Spinal cord (tissue), 10 donors: ENCODE measurements around the gene GPC6. TPM values are rescaled to one million over a fixed set of nuclear protein-coding genes. Genes with fewer than 3 reads are reported as not detected.

Experiments
- DNase-seq, 6 donors: peaks; one replicate each; pipeline versions ENCODE4 v3.0.0 to v3.0.0-alpha.2; 2013 to 2015; ENCODE audit warnings: low spot score in 6 of 6, low read depth in 4 of 6
- H3K27ac ChIP-seq: one replicate; pipeline ENCODE4 v1.5.1; 2013; ENCODE audit warnings: low read depth, low read length, control low read depth
- H3K27me3 ChIP-seq: one replicate; pipeline ENCODE4 v1.6.1; 2013; ENCODE audit warnings: low read length; ENCODE audit not compliant: control insufficient read depth, insufficient read depth
- H3K36me3 ChIP-seq: one replicate; pipeline ENCODE4 v1.6.1; 2013; ENCODE audit warnings: low read length; ENCODE audit not compliant: control insufficient read depth, insufficient read depth
- H3K4me1 ChIP-seq: one replicate; pipeline ENCODE4 v1.6.1; 2013; ENCODE audit warnings: low read length; ENCODE audit not compliant: control insufficient read depth, insufficient read depth
- H3K4me3 ChIP-seq: one replicate; pipeline ENCODE4 v1.5.1; 2013; ENCODE audit warnings: low read depth, low read length, control low read depth
- H3K9me3 ChIP-seq: one replicate; pipeline ENCODE4 v1.6.1; 2013; ENCODE audit warnings: low read length; ENCODE audit not compliant: control insufficient read depth, insufficient read depth
- WGBS: methylation state at CpG from one replicate; pipeline ENCODE4 v1.1.5; 2013; ENCODE audit warnings: missing lambda C conversion rate; ENCODE audit not compliant: insufficient coverage; 5-methylcytosine and 5-hydroxymethylcytosine counted together
- long read RNA-seq, 4 donors: transcript quantifications; one replicate each; lab custom pipeline, GENCODE V29; 2026
- polyA plus RNA-seq, 2 donors: library from polyadenylated mRNA; unstranded; fragments of 120-200 nt; gene quantifications; one replicate each; pipeline ENCODE4 v1.2.1, GENCODE V29; 2013; ENCODE audit not compliant: insufficient read length in 2 of 2
- total RNA-seq, 2 donors: library from RNA; depleted of rRNA in 1 of 2; stranded (reverse); fragments of 120-200 nt in 1 of 2; fragments of >200 nt in 1 of 2; gene quantifications; one replicate each; pipeline versions ENCODE4 v1.2.3 to v1.2.4, GENCODE V29; 2013 to 2014
- donor health status: healthy.

The GPC6 gene
- total RNA-seq, result 100 to 1,000 TPM in 1 of 2 donors, 10 to 100 TPM in 1; 68.8 to 109 TPM
- 10 to 100 TPM; 19.8 to 23.1 TPM for polyA plus RNA-seq
- long read RNA-seq, donor 1, transcript GPC6-202 (5 exons, 792 nt), result major isoform, 6 of 6 reads
- long read RNA-seq, donor 1, partial matches to known transcripts, result 0 of 6 reads
- long read RNA-seq, donor 1, other reads (novel, unspliced or antisense), result 0 of 6 reads
- long read RNA-seq, donor 2, transcript GPC6-202 (5 exons, 792 nt), result major isoform, 5 of 5 reads
- long read RNA-seq, donor 2, partial matches to known transcripts, result 0 of 5 reads
- long read RNA-seq, donor 2, other reads (novel, unspliced or antisense), result 0 of 5 reads
- long read RNA-seq, donor 3, partial matches to known transcripts, result 0 of 2 reads
- long read RNA-seq, donor 3, other reads (novel, unspliced or antisense), result 0 of 2 reads
- long read RNA-seq, donor 4, partial matches to known transcripts, result 0 of 3 reads
- long read RNA-seq, donor 4, other reads (novel, unspliced or antisense), result 0 of 3 reads

DNA sequence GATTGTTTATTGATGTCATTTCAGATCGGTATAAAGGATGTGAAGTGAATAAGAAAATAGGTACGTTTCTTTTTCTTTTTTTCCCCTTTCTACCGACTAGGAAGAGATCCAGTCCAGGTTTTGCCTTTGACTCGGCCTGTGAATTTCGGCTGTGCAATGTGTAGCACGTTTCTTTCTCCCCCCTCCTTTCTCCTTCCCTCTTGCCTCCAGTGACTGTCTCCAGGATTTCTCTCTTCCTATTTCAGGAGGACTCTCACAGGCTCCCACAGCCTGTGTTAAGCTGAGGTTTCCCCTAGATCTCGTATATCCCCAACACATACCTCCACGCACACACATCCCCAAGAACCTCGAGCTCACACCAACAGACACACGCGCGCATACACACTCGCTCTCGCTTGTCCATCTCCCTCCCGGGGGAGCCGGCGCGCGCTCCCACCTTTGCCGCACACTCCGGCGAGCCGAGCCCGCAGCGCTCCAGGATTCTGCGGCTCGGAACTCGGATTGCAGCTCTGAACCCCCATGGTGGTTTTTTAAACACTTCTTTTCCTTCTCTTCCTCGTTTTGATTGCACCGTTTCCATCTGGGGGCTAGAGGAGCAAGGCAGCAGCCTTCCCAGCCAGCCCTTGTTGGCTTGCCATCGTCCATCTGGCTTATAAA, at the start of gene GPC6:
Gene GPC6, plus strand, starts transcription at position 185 of the 657 bp plus-strand sequence.
- Histone ChIP-seq H3K4me3 (peak within 1 kb of the TSS; percentile 92), H3K36me3 (peaks cover 2% of the 10 kb centered on the region), H3K4me1 (no peaks in the 10 kb centered on the region), H3K9me3 (no peaks in the 10 kb centered on the region), H3K27me3 (no peaks in the 10 kb centered on the region), H3K27ac (peak within 1 kb of the TSS; percentile 96)
- 0% methylated on average over 29 of the region's 31 CpGs for WGBS
- DNase-seq, result peak; percentile 85 to 98 (median 92)

DNA sequence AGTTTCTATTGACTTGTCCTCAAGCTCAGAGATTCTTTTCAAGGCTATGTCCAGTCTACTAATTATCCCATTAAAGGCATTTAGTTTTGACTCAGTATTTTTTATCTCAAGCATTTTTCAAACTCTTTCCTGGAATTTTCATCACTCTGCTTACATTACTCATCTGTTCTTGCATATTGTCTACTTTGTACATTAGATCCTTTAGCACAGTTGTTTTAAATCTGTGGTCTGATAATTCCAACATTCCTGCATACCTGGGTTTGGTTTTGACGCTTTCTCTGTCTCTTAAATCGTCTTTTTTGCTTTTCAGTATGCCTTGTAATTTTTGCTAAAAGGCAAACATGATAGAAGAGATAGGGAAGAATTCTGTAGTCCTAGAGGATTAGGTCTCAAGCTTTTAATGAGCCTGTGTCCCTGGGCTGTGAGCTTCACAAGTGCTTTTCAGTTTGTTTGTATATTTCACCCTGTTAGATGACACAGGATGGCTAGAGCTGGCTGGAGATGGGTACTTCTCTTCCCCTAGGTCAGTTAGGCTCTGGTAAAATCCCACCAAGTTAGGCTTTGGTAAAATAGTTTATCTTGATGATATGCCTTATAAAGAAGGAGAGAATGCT, 46.1 kb upstream of the GPC6 start:
- 80% methylated on average over 1 of the region's 2 CpGs for WGBS
- no peaks in the 10 kb centered on the region for H3K36me3 ChIP-seq
- DNase-seq, result no peak
- H3K4me3 ChIP-seq, result no peak overlapping the region
- no peaks in the 10 kb centered on the region for H3K27me3 ChIP-seq
- no peaks in the 10 kb centered on the region for H3K4me1 ChIP-seq
- no peak overlapping the region for H3K27ac ChIP-seq
- H3K9me3 ChIP-seq, result no peaks in the 10 kb centered on the region

DNA sequence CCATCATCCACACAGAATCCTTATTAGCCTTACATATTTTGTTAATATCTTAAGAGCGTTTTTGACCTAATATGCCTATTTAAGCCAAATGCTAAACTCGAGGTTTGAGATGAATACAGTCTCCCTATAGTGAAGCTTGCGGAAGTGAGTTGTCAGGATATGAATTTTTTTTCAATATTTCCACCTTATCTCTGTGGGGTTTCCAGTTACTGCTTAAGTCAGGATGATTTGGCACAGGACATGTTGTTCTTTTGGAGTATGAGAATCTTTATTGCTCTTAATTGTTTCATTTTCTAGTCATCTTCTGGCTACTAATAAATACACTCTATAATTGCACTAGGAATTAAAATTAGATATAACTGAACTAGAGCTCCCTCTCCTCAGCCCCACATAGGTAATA, 44.2 kb upstream of the GPC6 start:
- no CpG with 5 or more reads among the region's 3 CpGs for WGBS
- DNase-seq, result no peak
- no peak overlapping the region for H3K4me3 ChIP-seq
- H3K36me3 ChIP-seq, result no peaks in the 10 kb centered on the region
- H3K27ac ChIP-seq, result no peak overlapping the region
- H3K9me3 ChIP-seq, result no peaks in the 10 kb centered on the region
- no peaks in the 10 kb centered on the region for H3K4me1 ChIP-seq
- no peaks in the 10 kb centered on the region for H3K27me3 ChIP-seq

DNA sequence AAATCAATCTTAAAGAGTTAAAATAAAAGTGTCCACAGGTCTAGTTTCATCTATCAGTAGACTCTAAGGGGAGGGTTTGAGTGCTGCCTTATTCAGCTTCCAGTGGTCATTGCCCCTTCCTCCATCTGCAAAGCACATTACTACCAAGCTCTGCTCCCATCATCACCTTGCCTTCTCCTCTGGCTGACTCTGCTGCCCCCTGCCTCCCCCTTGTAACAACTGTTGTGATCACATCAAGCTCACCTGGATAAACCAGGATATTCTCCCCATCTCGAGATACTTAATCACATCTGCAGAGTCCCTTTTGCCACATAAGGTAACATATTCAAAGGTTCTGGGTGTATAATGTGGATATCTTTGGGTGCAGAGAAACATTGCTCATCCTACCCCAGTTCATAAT, 43.3 kb upstream of the GPC6 start:
- H3K27me3 ChIP-seq, result no peaks in the 10 kb centered on the region
- no peaks in the 10 kb centered on the region for H3K9me3 ChIP-seq
- no peaks in the 10 kb centered on the region for H3K36me3 ChIP-seq
- no peak overlapping the region for H3K27ac ChIP-seq
- no CpG with 5 or more reads among the region's 1 CpG for WGBS
- no peak for DNase-seq
- no peak overlapping the region for H3K4me3 ChIP-seq
- no peaks in the 10 kb centered on the region for H3K4me1 ChIP-seq

DNA sequence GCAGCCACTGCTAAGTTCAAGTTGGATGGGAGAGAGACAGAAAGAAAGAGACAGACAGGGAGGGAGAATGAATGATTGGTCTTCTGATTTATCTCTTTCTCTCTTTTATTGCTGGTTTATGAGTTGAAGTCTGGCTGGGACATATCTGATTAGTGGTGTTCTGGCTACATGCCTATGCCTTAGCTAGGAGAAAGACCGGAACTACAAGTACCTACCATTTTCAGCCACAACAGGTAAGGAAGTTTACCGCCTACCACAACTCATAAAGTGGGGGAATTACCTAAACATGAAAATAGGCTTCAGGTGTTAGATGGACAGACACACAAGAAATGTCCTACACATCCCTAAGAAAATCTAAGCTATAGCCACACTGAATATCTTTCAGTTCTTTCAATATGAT, 36.6 kb upstream of the GPC6 start:
- no peak overlapping the region for H3K4me3 ChIP-seq
- no peaks in the 10 kb centered on the region for H3K4me1 ChIP-seq
- H3K27me3 ChIP-seq, result no peaks in the 10 kb centered on the region
- no peak overlapping the region for H3K27ac ChIP-seq
- DNase-seq, result no peak
- no peaks in the 10 kb centered on the region for H3K36me3 ChIP-seq
- WGBS, result no CpG with 5 or more reads among the region's 2 CpGs
- H3K9me3 ChIP-seq, result no peaks in the 10 kb centered on the region

DNA sequence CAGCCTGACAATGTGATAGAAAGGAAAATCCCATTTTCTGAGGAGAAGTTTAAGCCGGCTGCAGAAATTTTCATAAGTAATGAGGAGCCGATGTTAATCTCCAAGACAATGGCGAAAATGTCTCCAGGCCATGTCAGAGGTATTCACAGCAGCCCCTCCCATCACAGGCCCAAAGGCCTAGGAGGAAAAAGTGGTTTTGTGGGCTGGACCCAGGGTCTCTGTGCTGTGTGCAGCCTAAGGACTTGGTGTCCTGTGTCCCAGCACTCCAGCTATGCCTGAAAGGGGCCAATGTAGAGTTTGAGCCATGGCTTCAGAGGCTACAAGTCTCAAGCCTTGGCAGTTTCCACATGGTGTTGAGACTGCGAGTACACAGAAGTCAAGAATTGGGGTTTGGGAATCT, 32.9 kb upstream of the GPC6 start:
- 94% methylated on average over 4 of the region's 4 CpGs for WGBS
- H3K27ac ChIP-seq, result no peak overlapping the region
- DNase-seq, result no peak

DNA sequence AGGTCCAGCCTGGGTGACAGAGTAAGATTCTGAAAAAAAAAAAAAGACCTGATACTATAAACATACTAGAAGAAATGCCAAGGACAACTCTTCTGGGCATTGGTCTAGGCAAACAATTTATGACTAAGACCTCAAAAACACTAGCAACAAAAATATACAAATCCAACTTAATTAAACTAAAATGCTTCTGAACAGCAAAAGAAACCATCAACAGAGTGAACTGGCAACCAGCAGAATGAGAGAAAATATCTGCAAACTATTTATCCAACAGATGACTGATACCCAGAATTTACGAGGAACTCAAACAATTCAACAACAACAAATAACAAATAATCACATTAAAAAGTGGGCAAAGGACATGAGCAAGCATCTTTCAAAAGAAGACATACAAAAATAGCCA, 26.8 kb upstream of the GPC6 start:
- H3K36me3 ChIP-seq, result no peaks in the 10 kb centered on the region
- WGBS, result 100% methylated on average over 1 of the region's 1 CpG
- no peaks in the 10 kb centered on the region for H3K27me3 ChIP-seq
- H3K9me3 ChIP-seq, result no peaks in the 10 kb centered on the region
- H3K4me1 ChIP-seq, result no peaks in the 10 kb centered on the region
- no peak overlapping the region for H3K27ac ChIP-seq
- H3K4me3 ChIP-seq, result no peak overlapping the region
- no peak for DNase-seq

More for the DNA sequence above, 32.9 kb upstream of the GPC6 start:
- no peaks in the 10 kb centered on the region for H3K9me3 ChIP-seq
- no peaks in the 10 kb centered on the region for H3K4me1 ChIP-seq
- no peaks in the 10 kb centered on the region for H3K36me3 ChIP-seq
- H3K27me3 ChIP-seq, result no peaks in the 10 kb centered on the region
- no peak overlapping the region for H3K4me3 ChIP-seq

DNA sequence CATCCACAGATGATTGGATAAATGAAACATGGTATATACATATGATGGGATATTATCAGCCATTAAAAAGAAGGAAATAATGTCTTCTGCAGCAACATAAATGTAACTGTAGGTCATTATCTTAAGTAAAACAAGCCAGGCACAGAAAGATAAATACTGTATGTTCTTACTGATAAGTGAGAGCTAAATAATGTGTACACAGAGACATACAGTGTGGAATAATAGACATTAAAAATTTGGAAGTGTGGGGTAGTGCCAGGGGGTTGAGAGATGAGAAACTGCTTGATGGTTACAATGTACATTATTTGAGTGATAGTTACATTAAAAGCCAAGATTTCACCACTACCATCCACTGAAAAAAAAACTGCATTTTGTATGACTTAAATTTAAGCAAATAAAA, 26.0 kb upstream of the GPC6 start:
- no peaks in the 10 kb centered on the region for H3K4me1 ChIP-seq
- H3K4me3 ChIP-seq, result no peak overlapping the region
- no peak for DNase-seq
- H3K27me3 ChIP-seq, result no peaks in the 10 kb centered on the region
- H3K36me3 ChIP-seq, result no peaks in the 10 kb centered on the region
- no peaks in the 10 kb centered on the region for H3K9me3 ChIP-seq
- H3K27ac ChIP-seq, result no peak overlapping the region

DNA sequence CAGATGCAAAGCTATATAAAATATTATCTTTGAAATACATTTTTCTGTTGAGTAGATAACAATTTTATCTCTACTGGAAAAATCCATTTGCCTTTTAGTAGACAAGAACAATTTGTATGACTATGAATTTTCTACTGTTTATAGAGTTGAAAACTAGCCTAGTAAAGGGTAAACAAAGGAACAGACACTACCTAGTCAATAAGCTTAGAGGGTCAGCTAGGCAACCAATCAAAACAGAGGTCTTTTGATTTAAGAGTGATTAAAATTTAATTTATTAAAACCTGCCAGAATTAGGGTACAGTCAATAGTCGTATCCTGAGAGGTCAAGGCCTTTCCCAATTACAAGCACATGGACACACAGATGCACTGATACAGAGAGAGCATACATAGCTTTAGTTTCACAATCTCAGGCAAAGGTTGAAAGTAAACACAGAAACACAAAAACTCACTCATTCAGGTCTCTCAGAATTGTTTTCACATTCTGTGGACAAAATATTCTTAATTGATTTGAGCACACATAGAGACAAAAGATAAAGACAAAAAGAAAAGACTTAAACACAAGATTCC, 24.5 kb upstream of the GPC6 start:
- no peaks in the 10 kb centered on the region for H3K27me3 ChIP-seq

More for the DNA sequence above, 24.5 kb upstream of the GPC6 start:
- H3K4me1 ChIP-seq, result no peaks in the 10 kb centered on the region
- no CpG with 5 or more reads among the region's 1 CpG for WGBS
- H3K9me3 ChIP-seq, result no peaks in the 10 kb centered on the region
- H3K27ac ChIP-seq, result no peak overlapping the region
- DNase-seq, result no peak
- H3K4me3 ChIP-seq, result no peak overlapping the region
- H3K36me3 ChIP-seq, result no peaks in the 10 kb centered on the region
